Breast epithelium (tissue), 3 donors: ENCODE results near the gene FZR1.
A peak's percentile ranks its signal among the peaks of the same experiment; 100 is the strongest.

Experiments used
- CTCF ChIP-seq, 3 donors: fragments of 450-650 bp; IDR thresholded peaks; one replicate each; pipeline ENCODE4 v1.5.1; 2016 to 2017; ENCODE audit warnings: antibody characterized with exemption in 3 of 3, mild to moderate bottlenecking in 3 of 3, moderate library complexity in 3 of 3
- POLR2A ChIP-seq: fragments of 450-650 bp; IDR thresholded peaks from one replicate; pipeline ENCODE4 v1.6.1; 2016; ENCODE audit warnings: antibody characterized with exemption, mild to moderate bottlenecking, moderate library complexity
- POLR2AphosphoS5 ChIP-seq, 3 donors: sonication (generic); formaldehyde crosslinking; IDR thresholded peaks; one replicate each; pipeline ENCODE4 v1.6.1; 2017; ENCODE audit warnings: antibody characterized with exemption in 3 of 3

- TF ChIP-seq CTCF (IDR thresholded peaks at IDR 0.05) (peak in 2 of 3 donors; percentile 21 to 28), POLR2AphosphoS5 (IDR thresholded peaks at IDR 0.05) (no peak), POLR2A (no peak)
Measured at GRCh38 chr19:3520166-3521103, 14.3 kb downstream of the FZR1 start.
